Measurements from ENCODE around the gene UBXN10. TPM values are rescaled to one million over a fixed set of nuclear protein-coding genes. Genes with fewer than 3 reads are reported as not detected.
A peak's percentile ranks its signal among the peaks of the same experiment; 100 is the strongest.

Gene UBXN10
- polyA plus RNA-seq, 3 donors: 0.16 to 0.82 (median 0.30) TPM

DNA sequence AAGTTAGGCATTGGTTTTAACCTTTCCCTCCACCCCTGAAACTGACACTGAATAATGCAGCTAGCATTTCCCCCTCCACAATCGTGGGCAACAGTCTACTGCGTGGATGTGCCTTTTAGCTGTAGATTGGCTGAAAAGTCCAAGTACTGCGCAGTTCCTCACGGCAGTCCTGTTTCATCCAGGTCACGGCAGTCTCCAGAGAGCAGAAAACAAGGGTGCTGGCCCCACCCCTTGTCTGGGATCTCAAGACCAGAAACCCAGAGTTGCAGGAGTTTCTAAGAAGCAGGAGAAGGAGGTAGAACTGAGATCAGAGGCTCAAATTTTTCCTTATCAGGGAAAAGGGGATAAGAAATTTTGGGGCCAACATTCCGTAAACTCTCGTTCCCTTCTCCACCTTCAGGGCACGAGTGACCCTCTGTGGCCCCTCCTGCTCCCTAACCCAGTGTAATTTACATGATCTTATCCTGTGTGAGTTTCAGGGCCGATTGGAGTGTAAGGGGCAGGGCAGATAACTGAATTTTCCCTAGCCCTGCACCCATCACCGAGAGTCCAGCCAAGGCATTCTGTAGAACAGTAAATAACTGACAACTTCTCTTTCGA lies 26.3 kb downstream of the UBXN10 start:
- no peaks in the 10 kb centered on the region for H3K36me3 Mint-ChIP-seq
- Histone ChIP-seq H3K4me2 (replicated peaks; ENCODE audit: extremely low read depth, low read length, poor library complexity, severe bottlenecking) (no peak overlapping the region), H3K27ac (ENCODE audit: low read depth in 1 of 2, low read length in 2 of 2) (no peak overlapping the region), H4K20me1 (ENCODE audit: insufficient read depth, low read length) (no peaks in the 10 kb centered on the region), H3K4me3 (replicated peaks in 1 of 3; ENCODE audit: low read depth in 2 of 3, low read length in 3 of 3) (no peak overlapping the region), H3K27me3 (ENCODE audit: control insufficient read depth in 2 of 2, insufficient read depth in 2 of 2, low read length in 2 of 2) (peaks cover 19 to 21% of the 10 kb centered on the region in 2 donors), H3K9me3 (replicated peaks in 1 of 2; ENCODE audit: control insufficient read depth in 1 of 2, insufficient read depth in 1 of 2, low read length in 2 of 2) (no peaks in the 10 kb centered on the region), H3K79me2 (ENCODE audit: insufficient read depth, low read length) (no peaks in the 10 kb centered on the region), H2AFZ (ENCODE audit: insufficient read depth, low read depth, low read length, poor library complexity, severe bottlenecking) (no peak overlapping the region), H3K36me3 (replicated peaks in 1 of 2; ENCODE audit: control insufficient read depth in 1 of 2, insufficient read depth in 2 of 2, low read length in 2 of 2) (no peaks in the 10 kb centered on the region), H3K9ac (ENCODE audit: insufficient read depth, low read length, poor library complexity, severe bottlenecking) (no peak overlapping the region), H3K4me1 (ENCODE audit: control insufficient read depth in 1 of 2, insufficient read depth in 2 of 2, low read length in 2 of 2) (no peaks in the 10 kb centered on the region)
- peaks cover 0 to 4% (median 0%) of the 10 kb centered on the region in 7 donors for H3K9me3 Mint-ChIP-seq
- 67% methylated on average over 7 of the region's 11 CpGs for WGBS (ENCODE audit: insufficient coverage)
- intact Hi-C loops (cut with micrococcal nuclease): loop anchor here (5.0 kb wide), 1 partner anchor 280 kb away; no protein-coding TSS in a partner anchor
- TF ChIP-seq, protein P1, sequence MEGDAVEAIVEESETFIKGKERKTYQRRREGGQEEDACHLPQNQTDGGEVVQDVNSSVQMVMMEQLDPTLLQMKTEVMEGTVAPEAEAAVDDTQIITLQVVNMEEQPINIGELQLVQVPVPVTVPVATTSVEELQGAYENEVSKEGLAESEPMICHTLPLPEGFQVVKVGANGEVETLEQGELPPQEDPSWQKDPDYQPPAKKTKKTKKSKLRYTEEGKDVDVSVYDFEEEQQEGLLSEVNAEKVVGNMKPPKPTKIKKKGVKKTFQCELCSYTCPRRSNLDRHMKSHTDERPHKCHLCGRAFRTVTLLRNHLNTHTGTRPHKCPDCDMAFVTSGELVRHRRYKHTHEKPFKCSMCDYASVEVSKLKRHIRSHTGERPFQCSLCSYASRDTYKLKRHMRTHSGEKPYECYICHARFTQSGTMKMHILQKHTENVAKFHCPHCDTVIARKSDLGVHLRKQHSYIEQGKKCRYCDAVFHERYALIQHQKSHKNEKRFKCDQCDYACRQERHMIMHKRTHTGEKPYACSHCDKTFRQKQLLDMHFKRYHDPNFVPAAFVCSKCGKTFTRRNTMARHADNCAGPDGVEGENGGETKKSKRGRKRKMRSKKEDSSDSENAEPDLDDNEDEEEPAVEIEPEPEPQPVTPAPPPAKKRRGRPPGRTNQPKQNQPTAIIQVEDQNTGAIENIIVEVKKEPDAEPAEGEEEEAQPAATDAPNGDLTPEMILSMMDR (IDR thresholded peaks at IDR 0.05): no peak
- DNase-seq: no peak
- H3K27ac Mint-ChIP-seq: no peak overlapping the region
- H3K27me3 Mint-ChIP-seq (ENCODE audit: low read depth in 3 of 3): peaks cover 23 to 45% (median 24%) of the 10 kb centered on the region in 3 donors
- H3K4me1 Mint-ChIP-seq: peaks cover 5% of the 10 kb centered on the region
- H3K4me3 Mint-ChIP-seq: no peak overlapping the region

GRCh38 chr1:20212685-20213331 lies 26.9 kb downstream of the UBXN10 start:
- DNase-seq: peak; percentile 7 to 41 (median 17)
- no peak overlapping the region for H3K4me2 ChIP-seq (replicated peaks; ENCODE audit: extremely low read depth, low read length, poor library complexity, severe bottlenecking)
- peaks cover 19 to 21% of the 10 kb centered on the region in 2 donors for H3K27me3 ChIP-seq (ENCODE audit: control insufficient read depth in 2 of 2, insufficient read depth in 2 of 2, low read length in 2 of 2)
- Mint-ChIP-seq H3K4me1 (peaks cover 5% of the 10 kb centered on the region), H3K27me3 (ENCODE audit: low read depth in 3 of 3) (peaks cover 24 to 45% (median 24%) of the 10 kb centered on the region in 3 donors), H3K36me3 (no peaks in the 10 kb centered on the region), H3K27ac (no peak overlapping the region), H3K9me3 (peaks cover 0 to 4% (median 0%) of the 10 kb centered on the region in 7 donors), H3K4me3 (peak overlapping the region in 1 of 2 donors; percentile 67)
- H3K4me3 ChIP-seq (replicated peaks in 1 of 3; ENCODE audit: low read depth in 2 of 3, low read length in 3 of 3): no peak overlapping the region
- no peak overlapping the region for H3K27ac ChIP-seq (ENCODE audit: low read depth in 1 of 2, low read length in 2 of 2)
- TF ChIP-seq, protein P1 (IDR thresholded peaks at IDR 0.05): peak; percentile 85
- H2AFZ ChIP-seq (ENCODE audit: insufficient read depth, low read depth, low read length, poor library complexity, severe bottlenecking): peak overlapping the region; percentile 54
- WGBS (ENCODE audit: insufficient coverage): 1% methylated on average over 19 of the region's 21 CpGs
- H4K20me1 ChIP-seq (ENCODE audit: insufficient read depth, low read length): no peaks in the 10 kb centered on the region
- no peaks in the 10 kb centered on the region for H3K79me2 ChIP-seq (ENCODE audit: insufficient read depth, low read length)
- no peaks in the 10 kb centered on the region for H3K36me3 ChIP-seq (replicated peaks in 1 of 2; ENCODE audit: control insufficient read depth in 1 of 2, insufficient read depth in 2 of 2, low read length in 2 of 2)
- no peak overlapping the region for H3K9ac ChIP-seq (ENCODE audit: insufficient read depth, low read length, poor library complexity, severe bottlenecking)
- no peaks in the 10 kb centered on the region for H3K4me1 ChIP-seq (ENCODE audit: control insufficient read depth in 1 of 2, insufficient read depth in 2 of 2, low read length in 2 of 2)
- H3K9me3 ChIP-seq (replicated peaks in 1 of 2; ENCODE audit: control insufficient read depth in 1 of 2, insufficient read depth in 1 of 2, low read length in 2 of 2): no peaks in the 10 kb centered on the region
- intact Hi-C loops (cut with micrococcal nuclease): loop anchor here (5.0 kb wide), 1 partner anchor 279 kb away; no protein-coding TSS in a partner anchor

All from CD14-positive monocyte (primary cell).